B cell (primary cell): ENCODE data around the gene RAD23A. TPM values are rescaled to one million over a fixed set of nuclear protein-coding genes. Genes with fewer than 3 reads are reported as not detected.
"Not testable (repeated sequence)": the region's sequence is repeated elsewhere in the genome, so short reads cannot be mapped to it uniquely, and the experiment has no call there.

ENCODE experiments used
- ATAC-seq: fragments of 200-7000 bp; cut with Tn5 transposase; one replicate; pipeline ENCODE4 v1.10.0; 2021; ENCODE audit warnings: low read depth, mild to moderate bottlenecking, moderate number of reproducible peaks, moderate library complexity
- CTCF ChIA-PET: fragments of 350-600 bp; sonication (Branson Sonifier 250); formaldehyde crosslinking; loops from one replicate; lab custom pipeline; 2021; ENCODE audit warnings: antibody characterized with exemption, inconsistent platforms; lab: Charles Lee
- POLR2A ChIA-PET: fragments of 350-600 bp; sonication (Branson Sonifier 250); formaldehyde crosslinking; loops from one replicate; lab custom pipeline; 2021; ENCODE audit warnings: antibody characterized with exemption; lab: Charles Lee
- DNase-seq: peaks from one replicate; pipeline ENCODE4 v3.0.0; 2013
- H2AFZ ChIP-seq: 2 replicates; pipeline ENCODE4 v1.6.1; 2012; ENCODE audit warnings: mild to moderate bottlenecking, low read depth, low read length; ENCODE audit not compliant: insufficient read depth, poor library complexity, severe bottlenecking
- H3K27ac ChIP-seq, 2 donors: 1 replicate in 1 of 2; 2 replicates in 1 of 2; pipeline ENCODE4 v1.5.1; 2012 to 2013; ENCODE audit warnings: low read length in 2 of 2, mild to moderate bottlenecking in 2 of 2, moderate library complexity in 1 of 2
- H3K27me3 ChIP-seq, 4 experiments: fragments of 200-600 bp in 1 of 4; sonication (generic) in 1 of 4; replicated peaks in 1 of 4; 1 replicate in 2 of 4; 2 replicates in 2 of 4; pipeline versions ENCODE4 v1.6.1 to v1.7.0; 2013 to 2016; ENCODE audit warnings: low read length in 3 of 4, mild to moderate bottlenecking in 2 of 4, mixed read lengths in 1 of 4, moderate library complexity in 1 of 4; ENCODE audit not compliant: insufficient read depth in 4 of 4, control insufficient read depth in 3 of 4; ENCODE audit errors: control extremely low read depth in 1 of 4
- H3K36me3 ChIP-seq, 2 experiments: replicated peaks in 1 of 2; 1 replicate in 1 of 2; 2 replicates in 1 of 2; pipeline versions ENCODE4 v1.6.1 to v1.7.1; 2013; ENCODE audit warnings: low read length in 1 of 2; ENCODE audit not compliant: insufficient read depth in 2 of 2, control insufficient read depth in 1 of 2; ENCODE audit errors: control extremely low read depth in 1 of 2, extremely low read depth in 1 of 2
- H3K4me1 ChIP-seq, 2 donors: fragments of 200-600 bp in 1 of 2; sonication (generic) in 1 of 2; 1 replicate in 1 of 2; 2 replicates in 1 of 2; pipeline versions ENCODE4 v1.5.1 to v1.6.1; 2013 to 2017; ENCODE audit warnings: low read length in 2 of 2; ENCODE audit not compliant: control insufficient read depth in 2 of 2, insufficient read depth in 2 of 2
- H3K4me2 ChIP-seq: replicated peaks from 2 replicates; pipeline ENCODE3; 2012; ENCODE audit warnings: mild to moderate bottlenecking, low read depth, low read length; ENCODE audit not compliant: poor library complexity, severe bottlenecking
- H3K4me3 ChIP-seq, 5 experiments: fragments of 200-600 bp in 1 of 5; sonication (generic) in 1 of 5; 1 replicate in 3 of 5; 2 replicates in 2 of 5; pipeline versions ENCODE4 v1.5.1 to v1.7.0; 2011 to 2016; ENCODE audit warnings: low read length in 4 of 5, mild to moderate bottlenecking in 4 of 5, low read depth in 2 of 5, control low read depth in 1 of 5, moderate library complexity in 1 of 5; ENCODE audit not compliant: insufficient read depth in 1 of 5; ENCODE audit errors: control extremely low read depth in 1 of 5, extremely low read depth in 1 of 5
- H3K79me2 ChIP-seq: fragments of 200-600 bp; sonication (generic); one replicate; pipeline ENCODE4 v1.6.0; 2016; ENCODE audit warnings: low read length; ENCODE audit not compliant: control insufficient read depth, insufficient read depth
- H3K9ac ChIP-seq: fragments of 200-600 bp; sonication (generic); 2 replicates; pipeline ENCODE4 v1.6.1; 2017; ENCODE audit warnings: mild to moderate bottlenecking, low read length, moderate library complexity
- H3K9me3 ChIP-seq, 3 donors: one replicate each; pipeline versions ENCODE4 v1.6.1 to v1.7.1; 2013; ENCODE audit warnings: low read length in 2 of 3; ENCODE audit not compliant: control insufficient read depth in 2 of 3, insufficient read depth in 1 of 3; ENCODE audit errors: control extremely low read depth in 1 of 3
- H4K20me1 ChIP-seq: 2 replicates; pipeline ENCODE4 v1.6.0; 2012; ENCODE audit warnings: mild to moderate bottlenecking, low read length; ENCODE audit not compliant: insufficient read depth, control insufficient read depth, poor library complexity, severe bottlenecking
- H3K27ac Mint-ChIP-seq: one replicate; pipeline ENCODE4 v1.8.0; 2021; ENCODE audit warnings: mixed read lengths
- H3K27me3 Mint-ChIP-seq: one replicate; pipeline ENCODE4 v1.8.0; 2021; ENCODE audit warnings: mixed read lengths
- H3K4me1 Mint-ChIP-seq: one replicate; pipeline ENCODE4 v1.8.0; 2021; ENCODE audit warnings: mixed read lengths
- H3K4me3 Mint-ChIP-seq: one replicate; pipeline ENCODE4 v1.8.0; 2021; ENCODE audit warnings: mixed read lengths
- H3K9me3 Mint-ChIP-seq: one replicate; pipeline ENCODE4 v1.8.0; 2022; ENCODE audit warnings: mixed read lengths; ENCODE audit not compliant: insufficient read depth
- EZH2 ChIP-seq: IDR thresholded peaks from 2 replicates; pipeline ENCODE4 v1.6.1; 2012; ENCODE audit warnings: borderline replicate concordance, low read depth, mild to moderate bottlenecking, moderate library complexity, low read length; ENCODE audit not compliant: insufficient read depth, poor library complexity, severe bottlenecking
- WGBS: methylation state at CpG from one replicate; pipeline ENCODE4 v1.1.5; 2013; ENCODE audit warnings: missing lambda C conversion rate; ENCODE audit not compliant: insufficient coverage; 5-methylcytosine and 5-hydroxymethylcytosine counted together
- intact Hi-C: fragments of 100-400 bp; cut with micrococcal nuclease; formaldehyde crosslinking; loops from one replicate; pipeline ENCODE4 v1.10.0; 2022
- polyA plus RNA-seq: library from polyadenylated mRNA; depleted of rRNA; stranded (reverse); fragments of >200 nt; gene quantifications from 2 replicates; pipeline ENCODE4 v1.2.3, GENCODE V29; 2012
- total RNA-seq, 2 donors: library from RNA; stranded (reverse); fragments of 120-200 nt in 1 of 2; gene quantifications; 1 replicate in 1 of 2; 2 replicates in 1 of 2; pipeline versions ENCODE4 v1.2.3 to v1.2.4, GENCODE V29; 2013 to 2022
- TF ChIP-seq, protein P1 (sequence below): fragments of 200-600 bp; IDR thresholded peaks from one replicate; pipeline ENCODE4 v1.8.0; 2022; ENCODE audit warnings: antibody characterized with exemption, mild to moderate bottlenecking

Gene RAD23A
- total and polyA plus RNA-seq, 2 donors (not counting 1 experiment from before 2014, with no cell fraction given) = 100 to 106 TPM

DNA sequence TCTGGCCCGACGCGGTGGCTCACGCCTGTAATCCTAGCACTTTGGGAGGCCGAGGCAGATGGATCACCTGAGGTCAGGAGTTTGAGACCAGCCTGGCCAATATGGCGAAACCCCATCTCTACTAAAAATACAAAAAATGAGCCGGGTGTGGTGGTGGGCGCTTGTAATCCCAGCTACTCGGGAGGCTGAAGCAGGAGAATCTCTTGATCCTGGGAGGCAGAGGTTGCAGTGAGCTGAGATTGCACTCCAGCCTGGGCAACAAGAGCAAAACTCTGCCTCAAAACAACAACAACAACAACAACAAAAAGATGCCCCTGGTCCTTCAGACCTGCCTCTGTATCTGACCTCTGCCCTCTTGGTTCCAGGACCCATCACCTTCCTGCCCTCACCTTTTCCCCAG lies 9.9 kb downstream of the RAD23A start:
- H3K27me3 ChIP-seq, POLR2A ChIA-PET, H3K4me3 ChIP-seq, H3K27me3 Mint-ChIP-seq, H3K79me2 ChIP-seq, H3K9ac ChIP-seq, ATAC-seq, DNase-seq, H3K9me3 ChIP-seq, intact Hi-C loops, H3K9me3 Mint-ChIP-seq, H2AFZ ChIP-seq: not testable (repeated sequence)
- H3K4me1 Mint-ChIP-seq = peaks cover 30% of the 10 kb centered on the region
- H3K27ac ChIP-seq = peak overlapping the region; percentile 75 to 90
- H3K4me1 ChIP-seq = peaks cover 21 to 36% of the 10 kb centered on the region in 2 donors
- peak overlapping the region; percentile 82 for H3K4me2 ChIP-seq
- peak overlapping the region; percentile 74 for H3K27ac Mint-ChIP-seq
- 99% methylated on average over 7 of the region's 9 CpGs for WGBS
- H4K20me1 ChIP-seq = peaks cover 24% of the 10 kb centered on the region
- peaks cover 5 to 36% of the 10 kb centered on the region in 2 experiments for H3K36me3 ChIP-seq
- peak overlapping the region; percentile 91 for H3K4me3 Mint-ChIP-seq
- CTCF ChIA-PET = interaction anchor here (0.8 to 2.5 kb wide), 4 partner anchors 9 to 139 kb away, joined by 3 to 20 read pairs (median 3); partner anchors contain the start of gene SYCE2

DNA sequence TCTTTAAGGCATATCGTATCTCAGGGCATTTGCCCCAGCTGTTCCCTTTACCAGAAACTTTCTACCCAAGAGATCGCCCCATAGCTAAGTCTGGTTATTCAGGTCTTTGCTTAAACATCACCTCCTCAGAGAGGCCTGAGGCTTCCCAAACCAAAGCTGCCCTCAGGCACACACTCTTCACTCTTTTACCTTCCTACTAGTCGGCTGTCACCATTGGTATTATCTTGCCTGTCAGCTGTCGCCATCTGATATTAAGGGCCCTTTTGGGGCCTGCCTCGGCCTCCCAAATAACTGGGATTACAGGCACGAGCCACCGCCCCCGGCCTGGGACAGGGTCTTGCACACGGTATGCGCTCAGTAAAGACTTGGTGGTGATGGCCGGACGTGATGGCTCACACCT lies 10.3 kb downstream of the RAD23A start:
- H3K27me3 ChIP-seq = no peaks in the 10 kb centered on the region
- H3K9me3 ChIP-seq = no peaks in the 10 kb centered on the region
- H3K79me2 ChIP-seq = peaks cover 4% of the 10 kb centered on the region
- peak overlapping the region; percentile 82 for H3K4me2 ChIP-seq
- no peak overlapping the region for H2AFZ ChIP-seq
- POLR2A ChIA-PET = no interaction called here
- TF ChIP-seq EZH2 = no peak
- TF ChIP-seq, protein P1, sequence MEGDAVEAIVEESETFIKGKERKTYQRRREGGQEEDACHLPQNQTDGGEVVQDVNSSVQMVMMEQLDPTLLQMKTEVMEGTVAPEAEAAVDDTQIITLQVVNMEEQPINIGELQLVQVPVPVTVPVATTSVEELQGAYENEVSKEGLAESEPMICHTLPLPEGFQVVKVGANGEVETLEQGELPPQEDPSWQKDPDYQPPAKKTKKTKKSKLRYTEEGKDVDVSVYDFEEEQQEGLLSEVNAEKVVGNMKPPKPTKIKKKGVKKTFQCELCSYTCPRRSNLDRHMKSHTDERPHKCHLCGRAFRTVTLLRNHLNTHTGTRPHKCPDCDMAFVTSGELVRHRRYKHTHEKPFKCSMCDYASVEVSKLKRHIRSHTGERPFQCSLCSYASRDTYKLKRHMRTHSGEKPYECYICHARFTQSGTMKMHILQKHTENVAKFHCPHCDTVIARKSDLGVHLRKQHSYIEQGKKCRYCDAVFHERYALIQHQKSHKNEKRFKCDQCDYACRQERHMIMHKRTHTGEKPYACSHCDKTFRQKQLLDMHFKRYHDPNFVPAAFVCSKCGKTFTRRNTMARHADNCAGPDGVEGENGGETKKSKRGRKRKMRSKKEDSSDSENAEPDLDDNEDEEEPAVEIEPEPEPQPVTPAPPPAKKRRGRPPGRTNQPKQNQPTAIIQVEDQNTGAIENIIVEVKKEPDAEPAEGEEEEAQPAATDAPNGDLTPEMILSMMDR = no peak
- peaks cover 21 to 36% of the 10 kb centered on the region in 2 donors for H3K4me1 ChIP-seq
- intact Hi-C loops = loop anchor here (2.0 kb wide), 1 partner anchor 17 kb away; the partner anchor contains the start of gene CALR
- H3K27ac ChIP-seq = peak overlapping the region; percentile 75 to 90
- peaks cover 2% of the 10 kb centered on the region for H3K27me3 Mint-ChIP-seq
- H4K20me1 ChIP-seq = peaks cover 24% of the 10 kb centered on the region
- H3K4me3 ChIP-seq = peak overlapping the region in 4 of 5 experiments; percentile 64 to 83 (median 70)
- DNase-seq (peak; percentile 23), ATAC-seq (no peak)
- H3K27ac Mint-ChIP-seq = peak overlapping the region; percentile 74
- CTCF ChIA-PET = interaction anchor here (0.8 to 2.5 kb wide), 3 partner anchors 9 to 36 kb away, joined by 3 to 20 read pairs (median 3); partner anchors contain the start of gene SYCE2
- WGBS = 73% methylated on average over 12 of the region's 12 CpGs
- no peaks in the 10 kb centered on the region for H3K9me3 Mint-ChIP-seq
- H3K9ac ChIP-seq = peak overlapping the region; percentile 74
- H3K4me1 Mint-ChIP-seq = peaks cover 30% of the 10 kb centered on the region
- H3K36me3 ChIP-seq = peaks cover 5 to 32% of the 10 kb centered on the region in 2 experiments
- H3K4me3 Mint-ChIP-seq = peak overlapping the region; percentile 91
